ENCODE results near the gene ZNF579. TPM values are rescaled to one million over a fixed set of nuclear protein-coding genes. Genes with fewer than 3 reads are reported as not detected.

Gene ZNF579
- total RNA-seq, 2 experiments from 2014 or later = 6.7 to 7.1 TPM

- Mint-ChIP-seq H3K27ac (no peak overlapping the region), H3K9me3 (no peaks in the 10 kb centered on the region), H3K4me3 (no peak overlapping the region), H3K36me3 (ENCODE audit: low read depth) (peaks cover 45% of the 10 kb centered on the region), H3K4me1 (ENCODE audit: low read depth) (peaks cover 29% of the 10 kb centered on the region), H3K27me3 (no peaks in the 10 kb centered on the region)
- Histone ChIP-seq H3K27me3 (ENCODE audit: control insufficient read depth in 1 of 2, insufficient read depth in 2 of 2, low read length in 2 of 2) (no peaks in the 10 kb centered on the region), H3K4me1 (ENCODE audit: insufficient read depth, low read length) (peaks cover 13% of the 10 kb centered on the region), H3K9me3 (ENCODE audit: control insufficient read depth in 1 of 2, insufficient read depth in 1 of 2, low read length in 2 of 2) (no peaks in the 10 kb centered on the region), H3K36me3 (ENCODE audit: insufficient read depth, low read length) (peaks cover 33% of the 10 kb centered on the region), H3K27ac (ENCODE audit: low read depth in 1 of 2, low read length in 2 of 2) (no peak overlapping the region), H3K4me3 (ENCODE audit: low read length) (no peak overlapping the region)
- ATAC-seq (ENCODE audit: poor library complexity) = no peak
- POLR2A ChIA-PET = interaction anchor here (0.8 kb wide), 1 partner anchor 9 kb away, joined by 3 read pairs; the partner anchor contains the start of gene ZNF865
- DNase-seq = no peak
- CTCF ChIA-PET = interaction anchor here (0.5 kb wide), 1 partner anchor 38 kb away, joined by 4 read pairs; no protein-coding TSS in a partner anchor
- intact Hi-C loops (cut with DNase I, micrococcal nuclease) = no loop called here
- no peak for TF ChIP-seq CTCF (IDR thresholded peaks at IDR 0.05)
These were observed 34.3 kb upstream of the ZNF579 start for GRCh38 chr19:55614711-55615542.

- H3K36me3 ChIP-seq (ENCODE audit: insufficient read depth, low read length) = peaks cover 36% of the 10 kb centered on the region
- Mint-ChIP-seq H3K9me3 (no peaks in the 10 kb centered on the region), H3K27me3 (no peaks in the 10 kb centered on the region), H3K27ac (no peak overlapping the region), H3K4me1 (ENCODE audit: low read depth) (peaks cover 31% of the 10 kb centered on the region), H3K4me3 (no peak overlapping the region), H3K36me3 (ENCODE audit: low read depth) (peaks cover 53% of the 10 kb centered on the region)
- no peak overlapping the region for H3K4me3 ChIP-seq (ENCODE audit: low read length)
- no peak for ATAC-seq (ENCODE audit: poor library complexity)
- no peaks in the 10 kb centered on the region for H3K9me3 ChIP-seq (ENCODE audit: control insufficient read depth in 1 of 2, insufficient read depth in 1 of 2, low read length in 2 of 2)
- ChIA-PET CTCF (interaction anchor here (0.5 kb wide), 1 partner anchor 39 kb away, joined by 4 read pairs; no protein-coding TSS in a partner anchor), POLR2A (no interaction called here)
- H3K27ac ChIP-seq (ENCODE audit: low read depth in 1 of 2, low read length in 2 of 2) = no peak overlapping the region
- peaks cover 13% of the 10 kb centered on the region for H3K4me1 ChIP-seq (ENCODE audit: insufficient read depth, low read length)
- H3K27me3 ChIP-seq (ENCODE audit: control insufficient read depth in 1 of 2, insufficient read depth in 2 of 2, low read length in 2 of 2) = no peaks in the 10 kb centered on the region
- TF ChIP-seq CTCF (IDR thresholded peaks at IDR 0.05) = no peak
- intact Hi-C loops (cut with DNase I, micrococcal nuclease) = no loop called here
- DNase-seq = no peak
These were observed 33.5 kb upstream of the ZNF579 start for GRCh38 chr19:55613930-55614710.

GRCh38 chr19:55613396-55613795 lies 32.7 kb upstream of the ZNF579 start:
- H3K27ac Mint-ChIP-seq = no peak overlapping the region
- no peak overlapping the region for H3K27ac ChIP-seq (ENCODE audit: low read depth in 1 of 2, low read length in 2 of 2)
- H3K9me3 Mint-ChIP-seq = no peaks in the 10 kb centered on the region
- ChIA-PET POLR2A (no interaction called here), CTCF (no interaction called here)
- no peak overlapping the region for H3K4me3 ChIP-seq (ENCODE audit: low read length)
- no peak for TF ChIP-seq CTCF (IDR thresholded peaks at IDR 0.05)
- peaks cover 59% of the 10 kb centered on the region for H3K36me3 Mint-ChIP-seq (ENCODE audit: low read depth)
- intact Hi-C loops (cut with DNase I, micrococcal nuclease) = no loop called here
- H3K4me1 ChIP-seq (ENCODE audit: insufficient read depth, low read length) = peaks cover 15% of the 10 kb centered on the region
- ATAC-seq (ENCODE audit: poor library complexity) = no peak
- H3K4me1 Mint-ChIP-seq (ENCODE audit: low read depth) = peaks cover 35% of the 10 kb centered on the region
- H3K36me3 ChIP-seq (ENCODE audit: insufficient read depth, low read length) = peaks cover 37% of the 10 kb centered on the region
- no peaks in the 10 kb centered on the region for H3K9me3 ChIP-seq (ENCODE audit: control insufficient read depth in 1 of 2, insufficient read depth in 1 of 2, low read length in 2 of 2)
- no peak for DNase-seq
- H3K27me3 ChIP-seq (ENCODE audit: control insufficient read depth in 1 of 2, insufficient read depth in 2 of 2, low read length in 2 of 2) = no peaks in the 10 kb centered on the region
- H3K27me3 Mint-ChIP-seq = no peaks in the 10 kb centered on the region
- H3K4me3 Mint-ChIP-seq = no peak overlapping the region

All from CD4-positive, alpha-beta T cell (primary cell).